WTC11 (cell line): Measurements from ENCODE around the gene EYS. TPM values are rescaled to one million over a fixed set of nuclear protein-coding genes. Genes with fewer than 3 reads are reported as not detected.

ENCODE experiments used
- ATAC-seq: fragments of 200-7000 bp; cut with Tn5 transposase; 2 replicates; pipeline ENCODE4 v1.10.0; 2021; ENCODE audit warnings: mild to moderate bottlenecking, moderate library complexity
- CTCF ChIA-PET: fragments of 300-600 bp; sonication (Branson Sonifier 250); formaldehyde crosslinking; loops from one replicate; lab custom pipeline; 2021; ENCODE audit warnings: antibody characterized with exemption; lab: Charles Lee
- POLR2A ChIA-PET: fragments of 350-600 bp; sonication (Branson Sonifier 250); formaldehyde crosslinking; loops from one replicate; lab custom pipeline; 2021; ENCODE audit warnings: antibody characterized with exemption; lab: Charles Lee
- DNase-seq: peaks from one replicate; pipeline ENCODE4 v3.0.0; 2021; ENCODE audit warnings: low spot score
- H3K27ac Mint-ChIP-seq: 2 replicates; pipeline ENCODE4 v1.8.0; 2021; ENCODE audit warnings: mixed read lengths
- H3K27me3 Mint-ChIP-seq: 2 replicates; pipeline ENCODE4 v1.8.0; 2021; ENCODE audit warnings: low read depth, mild to moderate bottlenecking, moderate library complexity, mixed read lengths
- H3K36me3 Mint-ChIP-seq: 2 replicates; pipeline ENCODE4 v1.8.0; 2021; ENCODE audit warnings: mixed read lengths
- H3K4me1 Mint-ChIP-seq: 2 replicates; pipeline ENCODE4 v1.8.0; 2022; ENCODE audit warnings: mixed read lengths
- H3K4me3 Mint-ChIP-seq: 2 replicates; pipeline ENCODE4 v1.8.0; 2021; ENCODE audit warnings: mild to moderate bottlenecking, moderate library complexity, mixed read lengths
- H3K9me3 Mint-ChIP-seq: 2 replicates; pipeline ENCODE4 v1.8.0; 2021; ENCODE audit warnings: mixed read lengths
- AFF4 ChIP-seq: sonication (generic); formaldehyde crosslinking; IDR thresholded peaks from 2 replicates; pipeline ENCODE4 v1.8.1; 2023; ENCODE audit warnings: mild to moderate bottlenecking, missing genetic modification reagents, borderline replicate concordance
- E2F5 ChIP-seq: sonication (generic); formaldehyde crosslinking; IDR thresholded peaks from 2 replicates; pipeline ENCODE4 v1.8.1; 2022; ENCODE audit warnings: mild to moderate bottlenecking, moderate library complexity, missing genetic modification reagents
- ELF4 ChIP-seq: sonication (generic); formaldehyde crosslinking; IDR thresholded peaks from 2 replicates; pipeline ENCODE4 v1.8.1; 2022; ENCODE audit warnings: low read depth, mild to moderate bottlenecking, moderate library complexity, missing genetic modification reagents
- EMX1 ChIP-seq: fragments of 250-450 bp; sonication (Bioruptor Pico); IDR thresholded peaks from 2 replicates; pipeline ENCODE4 v1.8.0; 2021; ENCODE audit warnings: mild to moderate bottlenecking
- FOXP4 ChIP-seq: sonication (generic); formaldehyde crosslinking; IDR thresholded peaks from 2 replicates; pipeline ENCODE4 v1.8.0; 2022; ENCODE audit warnings: mild to moderate bottlenecking, missing genetic modification reagents
- GABPB1 ChIP-seq: sonication (generic); formaldehyde crosslinking; IDR thresholded peaks from 2 replicates; pipeline ENCODE4 v1.8.1; 2023; ENCODE audit warnings: mild to moderate bottlenecking, missing genetic modification reagents
- MAX ChIP-seq: sonication (generic); formaldehyde crosslinking; IDR thresholded peaks from 2 replicates; pipeline ENCODE4 v1.8.0; 2022; ENCODE audit warnings: mild to moderate bottlenecking, missing genetic modification reagents
- MLX ChIP-seq: sonication (generic); formaldehyde crosslinking; IDR thresholded peaks from 2 replicates; pipeline ENCODE4 v1.8.1; 2023; ENCODE audit warnings: mild to moderate bottlenecking, missing genetic modification reagents, moderate library complexity
- MYBL2 ChIP-seq: sonication (generic); formaldehyde crosslinking; IDR thresholded peaks from 2 replicates; pipeline ENCODE4 v1.8.1; 2023; ENCODE audit warnings: mild to moderate bottlenecking, moderate library complexity, missing genetic modification reagents
- NR3C1 ChIP-seq: sonication (generic); formaldehyde crosslinking; conservative IDR thresholded peaks from 2 replicates; pipeline ENCODE4 v1.8.1; 2023; ENCODE audit warnings: low read depth, mild to moderate bottlenecking, missing genetic modification reagents
- SOX15 ChIP-seq: fragments of 250-450 bp; sonication (Bioruptor Pico); IDR thresholded peaks from 2 replicates; pipeline ENCODE4 v1.9.0; 2021; ENCODE audit warnings: mild to moderate bottlenecking
- TCF7 ChIP-seq: sonication (generic); formaldehyde crosslinking; IDR thresholded peaks from 2 replicates; pipeline ENCODE4 v1.8.0; 2022; ENCODE audit warnings: mild to moderate bottlenecking, low read depth, missing genetic modification reagents, moderate library complexity
- TEAD4 ChIP-seq: sonication (generic); formaldehyde crosslinking; IDR thresholded peaks from 2 replicates; pipeline ENCODE4 v1.8.0; 2022; ENCODE audit warnings: mild to moderate bottlenecking, missing genetic modification reagents
- TP53 ChIP-seq: sonication (generic); formaldehyde crosslinking; IDR thresholded peaks from 2 replicates; pipeline ENCODE4 v1.8.1; 2023; ENCODE audit warnings: mild to moderate bottlenecking, missing genetic modification reagents
- ZBTB21 ChIP-seq: sonication (generic); formaldehyde crosslinking; IDR thresholded peaks from 2 replicates; pipeline ENCODE4 v1.8.1; 2023; ENCODE audit warnings: mild to moderate bottlenecking, missing genetic modification reagents, borderline replicate concordance
- ZNF121 ChIP-seq: sonication (generic); formaldehyde crosslinking; IDR thresholded peaks from 2 replicates; pipeline ENCODE4 v1.8.0; 2023; ENCODE audit warnings: missing genetic modification reagents
- ZNF138 ChIP-seq: sonication (generic); formaldehyde crosslinking; conservative IDR thresholded peaks from 2 replicates; pipeline ENCODE4 v1.8.1; 2022; ENCODE audit warnings: mild to moderate bottlenecking, moderate library complexity, missing genetic modification reagents
- ZNF219 ChIP-seq: sonication (generic); formaldehyde crosslinking; IDR thresholded peaks from 2 replicates; pipeline ENCODE4 v1.8.0; 2023; ENCODE audit warnings: missing genetic modification reagents, mild to moderate bottlenecking, borderline replicate concordance
- ZNF396 ChIP-seq: fragments of 250-450 bp; sonication (Bioruptor Pico); IDR thresholded peaks from 2 replicates; pipeline ENCODE4 v1.8.0; 2021; ENCODE audit warnings: mild to moderate bottlenecking, moderate library complexity, borderline replicate concordance
- ZNF512 ChIP-seq: sonication (generic); formaldehyde crosslinking; IDR thresholded peaks from 2 replicates; pipeline ENCODE4 v1.8.1; 2022; ENCODE audit warnings: missing genetic modification reagents, borderline replicate concordance
- ZNF532 ChIP-seq: fragments of 250-450 bp; sonication (Bioruptor Pico); IDR thresholded peaks from 2 replicates; pipeline ENCODE4 v1.9.0; 2021; ENCODE audit warnings: mild to moderate bottlenecking, borderline replicate concordance
- ZSCAN18 ChIP-seq: fragments of 250-450 bp; sonication (Bioruptor Pico); IDR thresholded peaks from 2 replicates; pipeline ENCODE4 v2.1.2; 2022; ENCODE audit warnings: mild to moderate bottlenecking, moderate library complexity
- total RNA-seq: library from RNA; stranded (reverse); gene quantifications from 3 replicates; pipeline ENCODE4 v1.2.3, GENCODE V29; 2021

Gene EYS
- total RNA-seq, 1 experiment from 2014 or later: not detected

GRCh38 chr6:64293298-64293697, 1413.7 kb downstream of the EYS start:
- Mint-ChIP-seq H3K36me3 (peaks cover 24% of the 10 kb centered on the region), H3K4me1 (no peaks in the 10 kb centered on the region), H3K9me3 (peaks cover 50% of the 10 kb centered on the region), H3K4me3 (no peak overlapping the region), H3K27ac (no peak overlapping the region), H3K27me3 (peaks cover 3% of the 10 kb centered on the region)
- ATAC-seq: no peak
- ChIA-PET POLR2A (no interaction called here), CTCF (no interaction called here)
- TF ChIP-seq NR3C1: no peak
- TF ChIP-seq ZNF121: no peak
- TF ChIP-seq FOXP4 (CRISPR knock-in tag): no peak
- no peak for TF ChIP-seq MYBL2
- no peak for TF ChIP-seq ZSCAN18 (CRISPR knock-in tag)
- TF ChIP-seq MAX: no peak
- no peak for TF ChIP-seq SOX15
- no peak for TF ChIP-seq ZNF512 (CRISPR knock-in tag)
- no peak for TF ChIP-seq ZNF532 (CRISPR knock-in tag)
- no peak for DNase-seq

GRCh38 chr6:64290867-64291266, 1416.2 kb downstream of the EYS start:
- ChIA-PET POLR2A (no interaction called here), CTCF (no interaction called here)
- DNase-seq: no peak
- Mint-ChIP-seq H3K27me3 (no peaks in the 10 kb centered on the region), H3K4me1 (no peaks in the 10 kb centered on the region), H3K4me3 (no peak overlapping the region), H3K9me3 (peaks cover 48% of the 10 kb centered on the region), H3K36me3 (peaks cover 21% of the 10 kb centered on the region), H3K27ac (no peak overlapping the region)
- no peak for TF ChIP-seq AFF4 (CRISPR knock-in tag)
- no peak for TF ChIP-seq MLX
- no peak for TF ChIP-seq ZNF396
- no peak for TF ChIP-seq ELF4 (CRISPR knock-in tag)
- TF ChIP-seq TEAD4 (CRISPR knock-in tag): no peak
- TF ChIP-seq TP53 (CRISPR knock-in tag): no peak
- no peak for TF ChIP-seq EMX1 (CRISPR knock-in tag)
- TF ChIP-seq ZNF219: no peak
- no peak for TF ChIP-seq E2F5 (CRISPR knock-in tag)
- no peak for TF ChIP-seq TCF7
- TF ChIP-seq ZBTB21: no peak
- no peak for TF ChIP-seq GABPB1 (CRISPR knock-in tag)
- TF ChIP-seq ZNF138 (CRISPR knock-in tag): no peak
- ATAC-seq: no peak
